Erythroblast (primary cell): ENCODE data around the gene GSTCD.
"Not testable (repeated sequence)": the region's sequence is repeated elsewhere in the genome, so short reads cannot be mapped to it uniquely, and the experiment has no call there.

ENCODE experiments used
- DNase-seq, 2 experiments: peaks; one replicate each; lab custom pipeline; 2025; lab: John Stamatoyannopoulos, UW
- GATA1 ChIP-seq: IDR thresholded peaks from 2 replicates; pipeline ENCODE4 v1.6.1; 2011; ENCODE audit warnings: low read depth, mild to moderate bottlenecking, control low read depth, low read length, moderate library complexity
- POLR2A ChIP-seq: IDR thresholded peaks from 2 replicates; pipeline ENCODE4 v1.6.1; 2011; ENCODE audit warnings: mild to moderate bottlenecking, low read length

The GSTCD gene

GRCh38 chr4:105698607-105699006 lies 10.0 kb upstream of the GSTCD start:
- no peak for DNase-seq
- TF ChIP-seq POLR2A (no peak), GATA1 (no peak)

GRCh38 chr4:105707782-105708180 lies 803 bp upstream of the GSTCD start:
- TF ChIP-seq POLR2A (no peak), GATA1 (no peak)
- peak in 1 of 2 experiments; percentile 70 for DNase-seq

- TF ChIP-seq GATA1 (no peak), POLR2A (no peak)
- DNase-seq, result peak; percentile 69 to 75
These were observed 482 bp downstream of the GSTCD start for GRCh38 chr4:105709081-105709450.

GRCh38 chr4:105710012-105710600 lies 1.5 kb downstream of the GSTCD start:
- TF ChIP-seq GATA1 (no peak), POLR2A (no peak)
- no peak for DNase-seq

GRCh38 chr4:105710678-105711077 lies 2.1 kb downstream of the GSTCD start:
- no peak for TF ChIP-seq GATA1
- TF ChIP-seq POLR2A, result no peak
- DNase-seq, result no peak

- DNase-seq, result peak in 1 of 2 experiments; percentile 12
- TF ChIP-seq GATA1, result no peak
- TF ChIP-seq POLR2A, result no peak
These were observed 4.2 kb downstream of the GSTCD start for GRCh38 chr4:105712766-105713165.

GRCh38 chr4:105714071-105714521 lies 5.5 kb downstream of the GSTCD start:
- peak; percentile 43 for DNase-seq
- TF ChIP-seq GATA1, result no peak
- TF ChIP-seq POLR2A, result no peak

GRCh38 chr4:105714932-105715331 lies 6.3 kb downstream of the GSTCD start:
- no peak for TF ChIP-seq POLR2A
- DNase-seq, result peak; percentile 18 to 50

GRCh38 chr4:105715692-105716278 lies 7.2 kb downstream of the GSTCD start:
- TF ChIP-seq POLR2A (no peak), GATA1 (no peak)
- DNase-seq, result peak; percentile 48 to 66

- no peak for TF ChIP-seq POLR2A
- no peak for TF ChIP-seq GATA1
These were observed 10.6 kb downstream of the GSTCD start for GRCh38 chr4:105719204-105719603.

GRCh38 chr4:105725623-105726022 lies 17.0 kb downstream of the GSTCD start:
- no peak for DNase-seq
- no peak for TF ChIP-seq POLR2A
- no peak for TF ChIP-seq GATA1

More at GRCh38 chr4:105719204-105719603, 10.6 kb downstream of the GSTCD start:
- DNase-seq, result no peak

- DNase-seq, result not testable (repeated sequence)
These were observed 21.3 kb downstream of the GSTCD start for GRCh38 chr4:105729895-105730294.

GRCh38 chr4:105735217-105735616 lies 26.6 kb downstream of the GSTCD start:
- not testable (repeated sequence) for DNase-seq

GRCh38 chr4:105741548-105741947 lies 33.0 kb downstream of the GSTCD start:
- DNase-seq, result no peak

GRCh38 chr4:105748222-105748621 lies 39.6 kb downstream of the GSTCD start:
- no peak for DNase-seq
- TF ChIP-seq GATA1 (no peak), POLR2A (no peak)

More at GRCh38 chr4:105741548-105741947, 33.0 kb downstream of the GSTCD start:
- TF ChIP-seq POLR2A (no peak), GATA1 (no peak)
